H1 (cell line): ENCODE results near the gene FAM83F. TPM values are rescaled to one million over a fixed set of nuclear protein-coding genes. Genes with fewer than 3 reads are reported as not detected.

Source experiments
- CTCF ChIA-PET: fragments of 300-600 bp; sonication (Branson Sonifier 250); formaldehyde crosslinking; loops from one replicate; lab custom pipeline; 2021; ENCODE audit not compliant: partially characterized antibody; lab: Charles Lee
- POLR2A ChIA-PET: fragments of 300-600 bp; sonication (Branson Sonifier 250); formaldehyde crosslinking; loops from one replicate; lab custom pipeline; 2021; ENCODE audit warnings: inconsistent platforms; ENCODE audit not compliant: partially characterized antibody; lab: Charles Lee
- DNase-seq, 2 experiments: peaks; one replicate each; pipeline versions ENCODE4 v3.0.0 to v3.0.0-alpha.2; 2010 to 2022; ENCODE audit warnings: low spot score in 2 of 2, low read depth in 1 of 2, mixed read lengths in 1 of 2
- FAIRE-seq: peaks from 2 replicates; lab custom pipeline; 2011; peaks lifted over from hg19 to GRCh38; lab: Jason Lieb, UNC
- H2AFZ ChIP-seq: 2 replicates; pipeline ENCODE4 v1.8.1; 2012; ENCODE audit warnings: low read length, inconsistent platforms
- H2AK5ac ChIP-seq: 2 replicates; pipeline ENCODE4 v1.6.1; 2013; ENCODE audit warnings: low read depth, low read length
- H2BK120ac ChIP-seq: replicated peaks from 2 replicates; pipeline ENCODE3; 2013; ENCODE audit warnings: low read depth, low read length, inconsistent platforms
- H2BK12ac ChIP-seq: 2 replicates; pipeline ENCODE4 v1.6.1; 2013; ENCODE audit warnings: low read depth, low read length
- H2BK15ac ChIP-seq: 2 replicates; pipeline ENCODE4 v1.6.1; 2013; ENCODE audit warnings: low read length
- H2BK20ac ChIP-seq: 2 replicates; pipeline ENCODE4 v1.6.1; 2013; ENCODE audit warnings: low read length
- H2BK5ac ChIP-seq: 2 replicates; pipeline ENCODE4 v1.6.1; 2013; ENCODE audit warnings: low read depth, low read length
- H3K14ac ChIP-seq: 2 replicates; pipeline ENCODE4 v1.6.1; 2013; ENCODE audit warnings: inconsistent platforms; ENCODE audit not compliant: insufficient read length
- H3K18ac ChIP-seq: 2 replicates; pipeline ENCODE4 v1.6.1; 2013; ENCODE audit warnings: low read length; ENCODE audit errors: extremely low read depth
- H3K23ac ChIP-seq: 2 replicates; pipeline ENCODE4 v1.6.1; 2013; ENCODE audit warnings: inconsistent platforms; ENCODE audit not compliant: insufficient read length
- H3K23me2 ChIP-seq: 2 replicates; pipeline ENCODE4 v1.6.1; 2013; ENCODE audit warnings: low read depth, low read length
- H3K27ac ChIP-seq: 2 replicates; pipeline ENCODE4 v1.6.1; 2011; ENCODE audit warnings: low read depth, low read length, inconsistent platforms
- H3K27me3 ChIP-seq, 4 experiments: replicated peaks in 1 of 4; 1 replicate in 1 of 4; 2 replicates in 3 of 4; pipeline versions ENCODE4 v1.6.1 to v1.8.1; 2011 to 2013; ENCODE audit warnings: low read length in 3 of 4, mild to moderate bottlenecking in 3 of 4, inconsistent platforms in 2 of 4, mixed read lengths in 2 of 4, moderate library complexity in 1 of 4; ENCODE audit not compliant: control insufficient read depth in 3 of 4, insufficient read depth in 3 of 4; ENCODE audit errors: extremely low read depth in 1 of 4
- H3K36me3 ChIP-seq, 4 experiments: 2 replicates each; pipeline versions ENCODE4 v1.6.1 to v1.8.1; 2011 to 2013; ENCODE audit warnings: mild to moderate bottlenecking in 4 of 4, low read length in 3 of 4, moderate library complexity in 2 of 4, control low read depth in 1 of 4, inconsistent platforms in 1 of 4; ENCODE audit not compliant: insufficient read depth in 4 of 4, control insufficient read depth in 2 of 4
- H3K4ac ChIP-seq: replicated peaks from 2 replicates; pipeline ENCODE3; 2013; ENCODE audit warnings: low read length, low read depth, mixed read lengths, inconsistent platforms; ENCODE audit not compliant: insufficient read length
- H3K4me1 ChIP-seq, 4 experiments: replicated peaks in 1 of 4; 1 replicate in 1 of 4; 2 replicates in 3 of 4; pipeline versions ENCODE4 v1.6.1 to v1.8.1; 2011 to 2013; ENCODE audit warnings: low read length in 3 of 4, inconsistent platforms in 2 of 4, mixed read lengths in 1 of 4; ENCODE audit not compliant: insufficient read depth in 4 of 4, control insufficient read depth in 3 of 4
- H3K4me2 ChIP-seq, 2 experiments: 2 replicates each; pipeline versions ENCODE4 v1.6.1 to v1.8.1; 2011 to 2013; ENCODE audit warnings: low read depth in 2 of 2, low read length in 2 of 2, control low read depth in 1 of 2, inconsistent platforms in 1 of 2, mild to moderate bottlenecking in 1 of 2; ENCODE audit not compliant: insufficient read depth in 1 of 2
- H3K4me3 ChIP-seq, 4 experiments: fragments of 200-600, 300-600 bp in 1 of 4; sonication (generic), shearing (Covaris generic), sonication (Bioruptor Twin) in 1 of 4; 2 replicates each; pipeline versions ENCODE4 v1.5.1 to v1.8.1; 2011 to 2016; ENCODE audit warnings: low read length in 4 of 4, low read depth in 3 of 4, control low read depth in 2 of 4, inconsistent platforms in 2 of 4, mild to moderate bottlenecking in 2 of 4, mixed read lengths in 1 of 4, moderate library complexity in 1 of 4; ENCODE audit not compliant: insufficient read depth in 2 of 4; ENCODE audit errors: extremely low read depth in 1 of 4
- H3K56ac ChIP-seq: replicated peaks from 2 replicates; pipeline ENCODE3; 2013; ENCODE audit warnings: low read depth, mild to moderate bottlenecking, mixed read lengths, low read length, inconsistent platforms; ENCODE audit not compliant: insufficient read length
- H3K79me1 ChIP-seq: 2 replicates; pipeline ENCODE4 v1.6.1; 2013; ENCODE audit warnings: low read depth, low read length, control low read depth
- H3K79me2 ChIP-seq, 2 experiments: 2 replicates each; pipeline versions ENCODE4 v1.6.1 to v1.8.1; 2012 to 2013; ENCODE audit warnings: low read length in 2 of 2, mild to moderate bottlenecking in 2 of 2, inconsistent platforms in 1 of 2; ENCODE audit not compliant: insufficient read depth in 2 of 2, control insufficient read depth in 1 of 2
- H3K9ac ChIP-seq, 4 experiments: replicated peaks in 1 of 4; 1 replicate in 1 of 4; 2 replicates in 3 of 4; pipeline versions ENCODE4 v1.6.1 to v1.8.1; 2011 to 2013; ENCODE audit warnings: low read depth in 3 of 4, low read length in 3 of 4, control low read depth in 2 of 4, mild to moderate bottlenecking in 2 of 4, moderate library complexity in 2 of 4, inconsistent platforms in 1 of 4; ENCODE audit errors: extremely low read depth in 1 of 4
- H3K9me3 ChIP-seq, 2 experiments: 2 replicates each; pipeline versions ENCODE4 v1.6.1 to v1.8.1; 2012 to 2013; ENCODE audit warnings: mild to moderate bottlenecking in 2 of 2, moderate library complexity in 2 of 2, control low read depth in 1 of 2, inconsistent platforms in 1 of 2, low read depth in 1 of 2, low read length in 1 of 2, mixed read lengths in 1 of 2; ENCODE audit not compliant: insufficient read depth in 2 of 2
- H4K20me1 ChIP-seq, 2 experiments: replicated peaks in 1 of 2; 2 replicates each; pipeline versions ENCODE3 to v1.8.1; 2011 to 2013; ENCODE audit warnings: inconsistent platforms in 2 of 2, low read length in 2 of 2, mild to moderate bottlenecking in 1 of 2; ENCODE audit not compliant: insufficient read depth in 2 of 2, control insufficient read depth in 1 of 2
- H4K5ac ChIP-seq: 2 replicates; pipeline ENCODE4 v1.6.1; 2013; ENCODE audit warnings: low read length, low read depth, mixed read lengths, inconsistent platforms; ENCODE audit not compliant: insufficient read length
- H4K8ac ChIP-seq: 2 replicates; pipeline ENCODE4 v1.8.0; 2013; ENCODE audit warnings: mild to moderate bottlenecking, moderate library complexity, low read length, inconsistent platforms; ENCODE audit not compliant: insufficient read depth; ENCODE audit errors: extremely low read depth
- H4K91ac ChIP-seq: replicated peaks from 2 replicates; pipeline ENCODE3; 2013; ENCODE audit warnings: low read length, mixed read lengths, inconsistent platforms; ENCODE audit not compliant: insufficient read length
- BACH1 ChIP-seq: IDR thresholded peaks from 2 replicates; pipeline ENCODE4 v1.6.1; 2012; ENCODE audit warnings: low read length, improper control_type of control experiment
- CBX5 ChIP-seq: fragments of 300-800, 300-1000 bp; sonication (generic); IDR thresholded peaks from 2 replicates; pipeline ENCODE4 v1.7.1; 2016; ENCODE audit warnings: antibody characterized with exemption, low read length, low read depth
- CBX8 ChIP-seq: fragments of 300-800, 300-1000 bp; sonication (generic); IDR thresholded peaks from 2 replicates; pipeline ENCODE4 v1.7.1; 2016; ENCODE audit warnings: low read depth, low read length, borderline replicate concordance
- CEBPB ChIP-seq: IDR thresholded peaks from 2 replicates; pipeline ENCODE4 v1.6.1; 2012; ENCODE audit warnings: low read depth, low read length
- CHD2 ChIP-seq: IDR thresholded peaks from 2 replicates; pipeline ENCODE4 v1.6.1; 2012; ENCODE audit warnings: low read length, improper control_type of control experiment
- CTBP2 ChIP-seq: IDR thresholded peaks from 2 replicates; pipeline ENCODE4 v1.7.0; 2011; ENCODE audit warnings: borderline replicate concordance, mild to moderate bottlenecking, moderate library complexity, mixed read lengths, low read length; ENCODE audit not compliant: insufficient read depth, insufficient read length
- HDAC6 ChIP-seq: IDR thresholded peaks from one replicate; pipeline ENCODE4 v1.7.1; 2012; ENCODE audit warnings: low read depth, mild to moderate bottlenecking, inconsistent platforms, low read length, moderate library complexity
- MAFK ChIP-seq: IDR thresholded peaks from 2 replicates; pipeline ENCODE4 v1.6.1; 2012; ENCODE audit warnings: low read depth, mild to moderate bottlenecking, improper control_type of control experiment, low read length
- POU5F1 ChIP-seq: IDR thresholded peaks from 2 replicates; pipeline ENCODE4 v1.6.1; 2011; ENCODE audit warnings: low read depth, mild to moderate bottlenecking, low read length, moderate library complexity
- TAF1 ChIP-seq: IDR thresholded peaks from 2 replicates; pipeline ENCODE4 v1.6.1; 2011; ENCODE audit warnings: mild to moderate bottlenecking, low read depth, low read length
- WGBS, 2 experiments: shearing (Covaris generic) in 1 of 2; methylation state at CpG; one replicate each; pipeline versions ENCODE4 v1.1.6 to v1.1.7; 2013 to 2015; ENCODE audit warnings: low lambda C conversion rate in 2 of 2, mixed read lengths in 2 of 2, inconsistent platforms in 1 of 2, low coverage in 1 of 2, missing lambda C conversion rate in 1 of 2; ENCODE audit not compliant: insufficient replicate concordance in 2 of 2, insufficient coverage in 1 of 2, insufficient read length in 1 of 2; ENCODE audit errors: extremely low coverage in 1 of 2, missing lambda C conversion rate in 1 of 2; 5-methylcytosine and 5-hydroxymethylcytosine counted together
- polyA plus RNA-seq, 7 experiments: library from polyadenylated mRNA; depleted of rRNA in 3 of 7; stranded (reverse) in 5 of 7; unstranded in 2 of 7; fragments of >200 nt in 5 of 7; fragments of 200-250 nt in 2 of 7; gene quantifications; 1 replicate in 5 of 7; 2 replicates in 1 of 7; 4 replicates in 1 of 7; pipeline versions ENCODE4 v1.2.1 to v1.2.3, GENCODE V29; 2011 to 2013; ENCODE audit warnings: missing spikeins in 2 of 7, mixed read lengths in 2 of 7
- total RNA-seq: library from RNA; stranded (reverse); fragmentation: NEBNext Ultra II Directional; extraction: Animal tissue kit (Norgen Biotek cat#: 25700); gene quantifications from 2 replicates; pipeline ENCODE4 v1.2.1, GENCODE V29; 2021

FAM83F gene
- total and polyA plus RNA-seq, 2 of the 8 experiments (the other 6 are each of a cell fraction or from before 2014, with no cell fraction given): 8.6 to 18.9 TPM

GRCh38 chr22:40029189-40029890 is 34.6 kb downstream of the FAM83F start:
- TF ChIP-seq MAFK: no peak
- no peak for TF ChIP-seq CEBPB
- TF ChIP-seq CBX5: no peak
- TF ChIP-seq CTBP2: no peak
- no peak for TF ChIP-seq TAF1
- TF ChIP-seq POU5F1: no peak
- no peak for TF ChIP-seq CHD2
- TF ChIP-seq BACH1: no peak
- TF ChIP-seq CBX8: no peak
- TF ChIP-seq HDAC6: no peak
- TF ChIP-seq, all 59 proteins: peak for 0
- H3K36me3 ChIP-seq: no peaks in the 10 kb centered on the region
- 94% methylated on average over 19 of the region's 19 CpGs; no CpG with 5 or more reads in 1 of the 2 experiments for WGBS, 2 experiments
- no peak overlapping the region for H2BK15ac ChIP-seq
- H3K23me2 ChIP-seq: no peaks in the 10 kb centered on the region
- H3K4me1 ChIP-seq: peaks cover 0 to 9% (median 4%) of the 10 kb centered on the region in 4 experiments; a peak in 4 of 7 replicates
- no peaks in the 10 kb centered on the region for H3K79me1 ChIP-seq
- no peak overlapping the region for H3K4ac ChIP-seq
- H2BK12ac ChIP-seq: no peak overlapping the region
- no peak overlapping the region for H3K23ac ChIP-seq
- H3K18ac ChIP-seq: no peak overlapping the region
- ChIA-PET CTCF (interaction anchor here (0.7 to 13.2 kb wide), 13 partner anchors 8 to 494 kb away, joined by 3 to 159 read pairs (median 5); no protein-coding TSS in a partner anchor), POLR2A (interaction anchor here (1.2 to 3.4 kb wide), 4 partner anchors 10 to 510 kb away, joined by 3 to 16 read pairs (median 6); no protein-coding TSS in a partner anchor)
- no peaks in the 10 kb centered on the region for H3K9me3 ChIP-seq
- no peak overlapping the region for H3K4me3 ChIP-seq
- H3K27me3 ChIP-seq: no peaks in the 10 kb centered on the region
- H2BK5ac ChIP-seq: no peak overlapping the region; the same call in 1 of the 2 replicates
- no peak overlapping the region for H3K4me2 ChIP-seq
- no peak overlapping the region for H2BK120ac ChIP-seq
- no peak overlapping the region for H3K14ac ChIP-seq
- DNase-seq (no peak), FAIRE-seq (no peak)
- H4K5ac ChIP-seq: no peak overlapping the region
- H3K27ac ChIP-seq: no peak overlapping the region
- no peak overlapping the region for H2AFZ ChIP-seq
- H4K20me1 ChIP-seq: peaks cover 0 to 6% of the 10 kb centered on the region in 2 experiments
- H3K9ac ChIP-seq: no peak overlapping the region
- no peak overlapping the region for H3K56ac ChIP-seq
- H2AK5ac ChIP-seq: no peak overlapping the region
- no peaks in the 10 kb centered on the region for H3K79me2 ChIP-seq
- no peak overlapping the region; the same call in 1 of the 2 replicates for H4K8ac ChIP-seq
- H2BK20ac ChIP-seq: no peak overlapping the region
- no peak overlapping the region for H4K91ac ChIP-seq
